ENCODE measurements around the gene PPIH. TPM values are rescaled to one million over a fixed set of nuclear protein-coding genes. Genes with fewer than 3 reads are reported as not detected.
A peak's percentile ranks its signal among the peaks of the same experiment; 100 is the strongest.

Gene PPIH
- total RNA-seq, 1 experiment from 2014 or later: 78.5 TPM

DNA sequence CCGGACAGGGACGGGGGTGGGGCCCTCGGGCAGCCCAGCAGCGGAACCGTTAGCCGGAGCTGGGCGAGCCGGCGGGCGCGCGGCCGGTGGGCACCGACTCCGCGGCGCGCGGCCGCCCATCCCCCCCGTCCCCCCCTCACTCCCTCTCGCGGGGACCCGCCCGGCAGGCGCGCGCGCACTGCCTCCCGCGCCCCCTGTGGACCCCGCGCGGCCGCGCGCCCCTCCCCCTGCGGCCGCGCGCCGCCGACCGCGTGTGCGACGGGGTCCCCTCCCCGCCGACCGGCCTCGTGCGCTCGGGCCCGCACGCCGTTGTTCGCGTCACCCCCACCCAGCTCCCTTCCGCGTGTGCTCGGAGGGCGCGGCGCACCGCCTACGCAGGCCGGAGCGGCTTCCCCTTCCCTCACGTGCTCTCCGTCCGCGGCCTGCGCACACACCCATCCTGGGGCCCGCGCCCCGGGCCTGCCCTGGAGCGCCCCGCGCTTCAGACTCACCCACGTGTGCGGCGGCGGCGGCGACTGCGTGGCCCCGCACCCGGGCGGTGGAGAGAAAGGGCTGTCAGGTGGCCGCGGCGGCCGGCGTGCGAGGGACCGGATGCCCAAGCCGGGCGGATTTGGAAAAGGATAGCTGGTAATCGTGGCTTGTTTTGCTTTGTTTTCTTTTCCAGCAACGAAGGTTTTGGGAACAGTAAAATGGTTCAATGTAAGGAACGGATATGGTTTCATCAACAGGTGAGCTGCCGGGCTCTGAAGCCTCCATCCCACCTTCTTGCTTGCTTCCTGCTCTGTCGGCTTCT, 24.7 kb downstream of the PPIH start:
- TF ChIP-seq SIN3A (IDR thresholded peaks at IDR 0.05; ENCODE audit: borderline replicate concordance, insufficient read depth, low read depth, low read length): peak; percentile 29; the same call in 1 of the 2 replicates
- TF ChIP-seq REST (IDR thresholded peaks at IDR 0.05; ENCODE audit: insufficient read depth in 1 of 2, low read depth in 2 of 2, low read length in 1 of 2): no peak
- no peak for TF ChIP-seq TCF7L2 (IDR thresholded peaks at IDR 0.05; ENCODE audit: low read depth, low read length)
- TF ChIP-seq, protein P1, sequence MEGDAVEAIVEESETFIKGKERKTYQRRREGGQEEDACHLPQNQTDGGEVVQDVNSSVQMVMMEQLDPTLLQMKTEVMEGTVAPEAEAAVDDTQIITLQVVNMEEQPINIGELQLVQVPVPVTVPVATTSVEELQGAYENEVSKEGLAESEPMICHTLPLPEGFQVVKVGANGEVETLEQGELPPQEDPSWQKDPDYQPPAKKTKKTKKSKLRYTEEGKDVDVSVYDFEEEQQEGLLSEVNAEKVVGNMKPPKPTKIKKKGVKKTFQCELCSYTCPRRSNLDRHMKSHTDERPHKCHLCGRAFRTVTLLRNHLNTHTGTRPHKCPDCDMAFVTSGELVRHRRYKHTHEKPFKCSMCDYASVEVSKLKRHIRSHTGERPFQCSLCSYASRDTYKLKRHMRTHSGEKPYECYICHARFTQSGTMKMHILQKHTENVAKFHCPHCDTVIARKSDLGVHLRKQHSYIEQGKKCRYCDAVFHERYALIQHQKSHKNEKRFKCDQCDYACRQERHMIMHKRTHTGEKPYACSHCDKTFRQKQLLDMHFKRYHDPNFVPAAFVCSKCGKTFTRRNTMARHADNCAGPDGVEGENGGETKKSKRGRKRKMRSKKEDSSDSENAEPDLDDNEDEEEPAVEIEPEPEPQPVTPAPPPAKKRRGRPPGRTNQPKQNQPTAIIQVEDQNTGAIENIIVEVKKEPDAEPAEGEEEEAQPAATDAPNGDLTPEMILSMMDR (IDR thresholded peaks at IDR 0.05): no peak
- peak; percentile 23; the same call in 1 of the 2 replicates for TF ChIP-seq POLR2AphosphoS5 (IDR thresholded peaks at IDR 0.05; ENCODE audit: low read depth, low read length)
- in situ Hi-C loops (cut with HindIII; ENCODE audit: low pct_unique_long_range_greater_than_20kb, low sequenced_read_pairs) (no loop called here), intact Hi-C loops (cut with micrococcal nuclease; ENCODE audit: unreplicated experiment) (no loop called here)
- no peak for DNase-seq (ENCODE audit: low read depth, low spot score)
- H3K27ac ChIP-seq (ENCODE audit: low read length): peak overlapping the region; percentile 94
- H3K9me3 ChIP-seq (ENCODE audit: control insufficient read depth, insufficient read depth, low read depth, low read length): no peaks in the 10 kb centered on the region
- peaks cover 42% of the 10 kb centered on the region for H3K4me1 ChIP-seq (ENCODE audit: control insufficient read depth, insufficient read depth, low read length)
- peak; percentile 68 for ATAC-seq
- ChIA-PET CTCF (no interaction called here), POLR2A (interaction anchor here (0.7 to 1.0 kb wide), 2 partner anchors 19 to 545 kb away, joined by 3 to 4 read pairs; no protein-coding TSS in a partner anchor)
- BruUV-seq (replicated peaks): no TSS peak
- peak overlapping the region; percentile 91 to 97 for H3K4me3 ChIP-seq (ENCODE audit: low read depth in 2 of 2, low read length in 2 of 2)
- peaks cover 27% of the 10 kb centered on the region for H3K36me3 ChIP-seq (ENCODE audit: control insufficient read depth, insufficient read depth, low read length)
- H3K27me3 ChIP-seq (ENCODE audit: control insufficient read depth, insufficient read depth, low read length): no peaks in the 10 kb centered on the region

DNA sequence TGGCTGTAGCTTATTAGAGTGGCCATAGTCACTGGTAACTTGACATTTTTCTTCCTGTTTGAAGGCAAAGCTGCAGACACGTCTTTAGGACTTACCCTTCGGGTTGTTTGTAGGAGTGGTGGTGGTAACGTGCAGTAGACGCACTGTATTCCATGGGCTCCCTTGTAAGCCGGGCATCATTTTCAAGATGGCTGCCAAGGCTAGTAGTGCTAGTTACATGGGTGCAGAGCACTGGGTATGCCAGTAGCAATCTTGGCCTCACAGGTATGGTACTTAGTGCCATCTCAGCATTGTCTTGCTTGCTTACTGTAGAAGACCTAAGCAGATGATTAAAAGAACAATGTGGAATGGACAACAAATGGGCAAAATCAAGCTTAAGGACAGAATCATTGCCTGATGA, 25.9 kb downstream of the PPIH start:
- Histone ChIP-seq H3K27me3 (ENCODE audit: control insufficient read depth, insufficient read depth, low read length) (no peaks in the 10 kb centered on the region), H3K4me3 (ENCODE audit: low read depth in 2 of 2, low read length in 2 of 2) (peak overlapping the region; percentile 91 to 97), H3K36me3 (ENCODE audit: control insufficient read depth, insufficient read depth, low read length) (peaks cover 35% of the 10 kb centered on the region), H3K4me1 (ENCODE audit: control insufficient read depth, insufficient read depth, low read length) (peaks cover 54% of the 10 kb centered on the region), H3K27ac (ENCODE audit: low read length) (peak overlapping the region; percentile 94), H3K9me3 (ENCODE audit: control insufficient read depth, insufficient read depth, low read depth, low read length) (no peaks in the 10 kb centered on the region)
- TF ChIP-seq REST (IDR thresholded peaks at IDR 0.05; ENCODE audit: insufficient read depth in 1 of 2, low read depth in 2 of 2, low read length in 1 of 2): no peak
- no peak for TF ChIP-seq POLR2AphosphoS5 (IDR thresholded peaks at IDR 0.05; ENCODE audit: low read depth, low read length)
- 0 out of 2 replicates have a peak, but pooled peaks have one; percentile 23 for TF ChIP-seq SIN3A (IDR thresholded peaks at IDR 0.05; ENCODE audit: borderline replicate concordance, insufficient read depth, low read depth, low read length)
- TF ChIP-seq TCF7L2 (IDR thresholded peaks at IDR 0.05; ENCODE audit: low read depth, low read length): no peak
- TF ChIP-seq, protein P1 (IDR thresholded peaks at IDR 0.05): no peak
- ATAC-seq (no peak), DNase-seq (ENCODE audit: low read depth, low spot score) (no peak)
- POLR2A ChIA-PET: no interaction called here
- CTCF ChIA-PET: no interaction called here
- intact Hi-C loops (cut with micrococcal nuclease; ENCODE audit: unreplicated experiment) (no loop called here), in situ Hi-C loops (cut with HindIII; ENCODE audit: low pct_unique_long_range_greater_than_20kb, low sequenced_read_pairs) (no loop called here)
- no TSS peak for BruUV-seq (replicated peaks)
